ENCODE data around the gene ISOC2.

ISOC2 gene

DNA sequence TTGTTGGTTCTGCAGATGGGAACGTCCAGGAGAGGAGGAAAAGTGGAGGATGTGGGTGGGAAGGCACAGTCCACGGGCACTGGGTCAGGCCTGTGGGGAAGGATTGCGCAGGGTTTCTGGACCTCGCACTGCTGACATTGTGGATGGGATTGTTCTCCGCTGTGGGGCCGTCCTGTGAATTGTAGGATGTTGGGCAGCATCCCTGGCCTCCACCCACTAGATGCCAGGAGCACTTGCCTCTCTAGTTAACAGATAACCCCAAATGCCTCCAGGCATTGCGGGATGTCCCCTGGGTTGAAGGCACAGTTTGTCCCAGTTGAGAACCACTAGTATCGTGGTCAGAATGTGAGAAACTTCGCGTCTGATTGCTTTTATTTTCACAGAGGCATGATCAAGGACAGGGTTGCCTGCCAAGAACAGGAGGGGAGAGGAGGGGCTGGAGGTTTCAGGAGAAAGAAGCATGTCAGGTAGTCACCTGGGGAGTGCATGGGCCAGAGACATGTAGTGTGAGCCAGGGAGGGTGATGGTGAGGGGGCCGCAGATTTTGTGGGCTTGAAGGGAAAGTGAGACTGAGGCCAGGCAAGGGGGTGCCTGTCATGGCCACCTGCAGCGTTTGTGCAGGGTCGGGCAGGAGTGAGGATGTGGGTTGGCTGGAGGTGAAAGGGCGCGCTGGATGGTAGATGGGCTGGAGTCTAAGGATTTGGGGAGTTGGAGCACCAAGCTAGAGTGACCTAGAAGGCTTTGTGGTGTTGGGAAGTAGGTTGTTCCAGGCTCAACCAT lies 18.2 kb upstream of the ISOC2 start:
- TF ChIP-seq, protein P1, sequence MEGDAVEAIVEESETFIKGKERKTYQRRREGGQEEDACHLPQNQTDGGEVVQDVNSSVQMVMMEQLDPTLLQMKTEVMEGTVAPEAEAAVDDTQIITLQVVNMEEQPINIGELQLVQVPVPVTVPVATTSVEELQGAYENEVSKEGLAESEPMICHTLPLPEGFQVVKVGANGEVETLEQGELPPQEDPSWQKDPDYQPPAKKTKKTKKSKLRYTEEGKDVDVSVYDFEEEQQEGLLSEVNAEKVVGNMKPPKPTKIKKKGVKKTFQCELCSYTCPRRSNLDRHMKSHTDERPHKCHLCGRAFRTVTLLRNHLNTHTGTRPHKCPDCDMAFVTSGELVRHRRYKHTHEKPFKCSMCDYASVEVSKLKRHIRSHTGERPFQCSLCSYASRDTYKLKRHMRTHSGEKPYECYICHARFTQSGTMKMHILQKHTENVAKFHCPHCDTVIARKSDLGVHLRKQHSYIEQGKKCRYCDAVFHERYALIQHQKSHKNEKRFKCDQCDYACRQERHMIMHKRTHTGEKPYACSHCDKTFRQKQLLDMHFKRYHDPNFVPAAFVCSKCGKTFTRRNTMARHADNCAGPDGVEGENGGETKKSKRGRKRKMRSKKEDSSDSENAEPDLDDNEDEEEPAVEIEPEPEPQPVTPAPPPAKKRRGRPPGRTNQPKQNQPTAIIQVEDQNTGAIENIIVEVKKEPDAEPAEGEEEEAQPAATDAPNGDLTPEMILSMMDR (IDR thresholded peaks at IDR 0.05; ENCODE audit: insufficient read depth, missing control alignments) = no peak
- DNase-seq (ENCODE audit: insufficient read length, low spot score) (no peak), FAIRE-seq (no peak)

DNA sequence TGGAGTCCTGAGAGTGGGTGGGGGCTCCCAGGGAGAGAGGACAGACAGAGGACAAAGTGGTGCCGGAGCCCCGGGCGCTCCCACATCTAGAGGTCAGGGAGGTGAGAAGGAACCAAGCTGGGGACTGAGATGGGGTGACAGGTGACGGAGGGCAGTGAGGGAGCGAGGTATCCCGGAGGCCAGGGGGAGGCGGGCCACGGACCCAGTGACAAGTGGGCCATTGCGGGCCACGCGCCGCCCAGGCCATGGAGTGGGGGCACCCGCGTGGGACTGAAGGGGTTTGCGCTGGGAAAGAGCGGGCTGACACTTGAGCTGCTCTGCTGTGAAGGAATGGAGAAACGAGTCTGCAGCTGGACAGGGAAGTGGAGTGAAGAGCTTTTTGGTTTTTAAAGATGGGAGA lies 17.6 kb upstream of the ISOC2 start:
- TF ChIP-seq, protein P1 (IDR thresholded peaks at IDR 0.05; ENCODE audit: insufficient read depth, missing control alignments) = no peak
- FAIRE-seq (no peak), DNase-seq (ENCODE audit: insufficient read length, low spot score) (no peak)

DNA sequence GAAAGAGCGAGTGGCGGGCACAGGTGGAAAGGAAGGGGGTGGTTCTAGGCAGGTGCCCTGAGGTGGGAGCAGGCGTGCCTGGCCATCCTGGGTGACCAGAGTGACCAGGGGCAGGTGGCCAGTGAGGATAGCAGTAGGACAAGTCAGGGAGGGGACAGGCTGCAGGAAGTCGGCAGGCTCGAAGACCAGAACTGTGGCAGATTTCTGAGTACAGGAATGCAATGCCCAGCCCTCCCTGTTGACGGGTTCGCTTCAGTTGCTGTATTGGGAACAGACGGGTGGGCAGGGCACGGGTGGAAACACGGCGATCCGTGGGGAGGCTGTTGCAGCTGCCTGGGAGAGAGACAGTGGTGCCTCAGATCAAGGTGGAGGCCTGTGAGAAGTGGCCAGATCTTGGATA lies 16.9 kb upstream of the ISOC2 start:
- FAIRE-seq (no peak), DNase-seq (ENCODE audit: insufficient read length, low spot score) (no peak)
- TF ChIP-seq, protein P1 (IDR thresholded peaks at IDR 0.05; ENCODE audit: insufficient read depth, missing control alignments) = no peak

DNA sequence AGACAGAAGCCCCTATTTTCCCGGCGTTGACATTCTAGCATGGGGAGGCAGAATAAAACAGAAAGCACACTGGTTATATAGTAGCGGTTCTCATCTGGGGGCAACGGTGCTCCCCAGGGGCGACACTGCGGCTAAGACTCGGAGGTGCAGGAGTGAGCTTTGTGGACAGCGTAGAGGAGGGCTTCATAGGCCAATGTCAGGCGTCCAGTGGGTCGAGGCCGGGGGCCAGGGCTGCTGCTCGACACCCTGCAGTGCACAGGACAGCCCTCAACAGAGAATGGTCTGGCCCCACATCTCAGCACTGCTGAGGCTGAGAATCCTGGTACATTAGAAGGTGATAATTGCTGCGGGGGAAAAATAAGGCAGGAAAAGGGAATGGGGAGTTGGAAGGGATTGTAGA lies 16.5 kb upstream of the ISOC2 start:
- no peak for DNase-seq (ENCODE audit: insufficient read length, low spot score)
- no peak for FAIRE-seq
- TF ChIP-seq, protein P1 (IDR thresholded peaks at IDR 0.05; ENCODE audit: insufficient read depth, missing control alignments) = no peak

DNA sequence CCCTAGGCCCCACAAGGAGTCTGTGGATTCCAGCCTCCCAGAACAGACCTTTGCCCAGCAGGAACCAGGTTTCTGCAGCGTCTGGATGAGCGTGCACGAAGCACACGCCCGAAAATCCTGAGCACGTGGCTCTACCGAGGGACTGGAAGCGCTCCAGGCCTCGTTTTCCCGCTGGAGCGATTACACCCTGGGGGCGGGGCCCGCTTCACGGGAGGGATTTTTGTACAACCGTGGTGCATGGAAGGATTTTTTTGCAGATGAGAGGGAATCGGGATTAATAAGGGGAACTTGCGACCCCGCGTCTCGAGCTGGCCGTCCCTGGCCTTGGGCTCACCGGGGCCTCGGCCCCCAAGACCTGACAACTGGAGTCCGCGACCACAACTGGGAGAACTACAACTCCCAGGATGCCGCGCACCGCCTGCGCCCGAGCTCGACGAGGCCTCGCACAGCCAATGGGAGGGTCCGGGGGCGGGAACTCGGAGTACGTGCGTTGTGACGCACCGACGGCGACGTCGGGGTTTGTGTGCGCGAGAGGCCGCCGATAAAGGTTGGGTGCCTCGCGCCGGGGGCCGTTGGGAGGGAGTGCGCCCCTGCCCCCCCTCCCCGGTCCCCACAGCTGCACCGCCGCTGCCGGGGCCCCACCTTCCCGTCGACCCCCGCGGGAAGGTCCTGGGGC lies 14.8 kb upstream of the ISOC2 start, which contains the start of gene ZNF628:
TSS of gene ZNF628 (plus strand) at position 518 of the 676 bp plus-strand sequence. CDS start 3,294 bp downstream, outside the sequence.
- TF ChIP-seq, protein P1 (IDR thresholded peaks at IDR 0.05; ENCODE audit: insufficient read depth, missing control alignments) = no peak
- DNase-seq (ENCODE audit: insufficient read length, low spot score) (peak; percentile 97), FAIRE-seq (no peak)

DNA sequence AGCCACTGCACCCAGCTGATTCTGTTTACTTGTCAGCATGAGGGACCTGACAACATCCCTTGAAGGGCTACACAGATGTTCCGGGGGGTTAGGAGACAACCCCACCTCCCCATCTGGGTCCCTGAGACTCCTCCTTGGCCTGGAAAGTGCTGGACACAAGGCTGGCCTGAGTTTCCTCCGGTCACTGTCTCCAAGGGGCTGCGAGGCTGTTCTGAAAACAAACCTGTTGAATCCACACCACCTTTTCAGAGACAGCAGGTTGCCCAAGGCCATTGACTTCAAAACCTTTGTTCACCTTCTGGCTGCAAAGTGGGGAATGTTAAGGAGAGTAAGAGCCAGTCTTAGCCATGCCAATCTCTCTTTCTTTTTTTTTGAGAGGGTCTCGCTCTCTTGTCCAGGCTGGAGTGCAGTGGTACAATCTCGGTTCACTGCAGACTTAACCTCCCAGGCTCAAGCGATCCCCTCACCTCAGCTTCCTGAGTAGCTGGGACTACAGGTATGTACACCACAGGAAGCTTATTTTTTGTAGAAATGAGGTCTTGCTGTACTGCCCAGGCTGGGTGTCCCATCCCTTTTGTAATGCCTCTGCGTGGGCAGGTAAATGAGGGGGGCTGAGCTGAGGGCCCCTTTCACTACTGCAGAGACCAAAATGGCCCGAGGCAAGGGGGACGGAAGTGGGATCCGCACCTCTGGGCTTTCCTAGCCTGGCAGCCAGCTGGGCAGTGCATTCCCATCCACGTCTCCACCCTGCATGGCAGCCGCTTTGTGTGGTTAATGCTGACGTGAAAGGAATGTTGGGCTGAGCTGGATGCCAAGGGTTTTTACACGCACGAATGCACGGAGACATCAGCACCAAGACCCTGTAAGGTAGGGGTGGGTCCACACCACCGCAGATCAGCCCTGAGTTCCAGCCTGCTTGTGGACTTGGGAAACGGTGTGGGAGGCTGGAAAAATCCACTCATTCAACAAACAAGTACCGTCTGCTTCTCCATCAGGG lies 13.1 kb upstream of the ISOC2 start:
- FAIRE-seq (no peak), DNase-seq (ENCODE audit: insufficient read length, low spot score) (no peak)
- TF ChIP-seq, protein P1 (IDR thresholded peaks at IDR 0.05; ENCODE audit: insufficient read depth, missing control alignments) = no peak
